Calu3 (cell line): ENCODE results near the gene FAM177A1. TPM values are rescaled to one million over a fixed set of nuclear protein-coding genes. Genes with fewer than 3 reads are reported as not detected.

Source experiments
- BruUV-seq: library from RNA; stranded (reverse); fragments of 400-500 nt; replicated peaks from 2 replicates; lab custom pipeline; 2021; lab: Mats Ljungman, UMichigan
- CTCF ChIA-PET: fragments of 300-600 bp; sonication (Branson Sonifier 250); formaldehyde crosslinking; loops from one replicate; lab custom pipeline; 2022; ENCODE audit warnings: antibody characterized with exemption; lab: Charles Lee
- DNase-seq: peaks from one replicate; pipeline ENCODE4 v3.0.0; 2022
- H3K27ac Mint-ChIP-seq: one replicate; pipeline ENCODE4 v1.8.0; 2022; ENCODE audit warnings: mixed read lengths; ENCODE audit not compliant: unreplicated experiment
- H3K27me3 Mint-ChIP-seq: one replicate; pipeline ENCODE4 v1.8.0; 2022; ENCODE audit warnings: mixed read lengths; ENCODE audit not compliant: unreplicated experiment
- H3K36me3 Mint-ChIP-seq: one replicate; pipeline ENCODE4 v1.8.0; 2022; ENCODE audit warnings: mild to moderate bottlenecking, moderate library complexity, mixed read lengths; ENCODE audit not compliant: insufficient read depth, unreplicated experiment
- H3K4me1 Mint-ChIP-seq: one replicate; pipeline ENCODE4 v1.8.0; 2022; ENCODE audit warnings: mild to moderate bottlenecking, low read depth, mixed read lengths; ENCODE audit not compliant: unreplicated experiment
- H3K4me3 Mint-ChIP-seq: one replicate; pipeline ENCODE4 v1.8.0; 2022; ENCODE audit warnings: mild to moderate bottlenecking, low read depth, moderate library complexity, mixed read lengths; ENCODE audit not compliant: unreplicated experiment
- H3K9me3 Mint-ChIP-seq: one replicate; pipeline ENCODE4 v1.8.0; 2022; ENCODE audit warnings: low read depth, mixed read lengths; ENCODE audit not compliant: unreplicated experiment
- intact Hi-C: fragments of 100-400 bp; cut with micrococcal nuclease; formaldehyde crosslinking; loops from one replicate; pipeline ENCODE4 v1.10.0; 2022; ENCODE audit not compliant: unreplicated experiment
- total RNA-seq: library from RNA; stranded (reverse); gene quantifications from 2 replicates; pipeline ENCODE4 v1.2.3, GENCODE V29; 2022
- TF ChIP-seq, protein P1 (sequence below): fragments of 200-600 bp; IDR thresholded peaks from one replicate; pipeline ENCODE4 v1.8.0; 2022; ENCODE audit warnings: antibody characterized with exemption; ENCODE audit not compliant: unreplicated experiment

FAM177A1 gene
- total RNA-seq, 1 experiment from 2014 or later = 48.4 TPM

DNA sequence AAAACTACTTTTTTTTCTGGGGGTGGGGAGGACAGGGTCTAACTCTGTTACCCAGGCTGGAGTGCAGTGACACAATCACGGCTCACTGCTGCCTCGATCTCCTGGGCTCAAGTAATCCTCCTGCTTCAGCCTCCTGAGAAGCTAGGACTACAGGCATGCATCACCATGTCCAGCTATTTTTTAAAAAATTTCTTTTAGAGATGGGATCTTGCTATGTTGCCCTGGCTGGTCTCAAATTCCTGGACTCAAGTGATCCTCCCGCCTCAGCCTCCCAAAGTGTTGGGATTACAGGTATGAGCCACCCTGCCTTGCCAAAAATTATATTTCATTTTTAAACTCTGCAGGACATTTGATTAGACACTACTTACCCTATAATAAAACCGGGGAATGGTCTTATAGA is 70.2 kb downstream of the FAM177A1 start:
- Mint-ChIP-seq H3K4me3 (no peak overlapping the region), H3K4me1 (no peaks in the 10 kb centered on the region), H3K27ac (no peak overlapping the region), H3K36me3 (peaks cover 26% of the 10 kb centered on the region), H3K9me3 (no peaks in the 10 kb centered on the region), H3K27me3 (no peaks in the 10 kb centered on the region)
- TF ChIP-seq, protein P1, sequence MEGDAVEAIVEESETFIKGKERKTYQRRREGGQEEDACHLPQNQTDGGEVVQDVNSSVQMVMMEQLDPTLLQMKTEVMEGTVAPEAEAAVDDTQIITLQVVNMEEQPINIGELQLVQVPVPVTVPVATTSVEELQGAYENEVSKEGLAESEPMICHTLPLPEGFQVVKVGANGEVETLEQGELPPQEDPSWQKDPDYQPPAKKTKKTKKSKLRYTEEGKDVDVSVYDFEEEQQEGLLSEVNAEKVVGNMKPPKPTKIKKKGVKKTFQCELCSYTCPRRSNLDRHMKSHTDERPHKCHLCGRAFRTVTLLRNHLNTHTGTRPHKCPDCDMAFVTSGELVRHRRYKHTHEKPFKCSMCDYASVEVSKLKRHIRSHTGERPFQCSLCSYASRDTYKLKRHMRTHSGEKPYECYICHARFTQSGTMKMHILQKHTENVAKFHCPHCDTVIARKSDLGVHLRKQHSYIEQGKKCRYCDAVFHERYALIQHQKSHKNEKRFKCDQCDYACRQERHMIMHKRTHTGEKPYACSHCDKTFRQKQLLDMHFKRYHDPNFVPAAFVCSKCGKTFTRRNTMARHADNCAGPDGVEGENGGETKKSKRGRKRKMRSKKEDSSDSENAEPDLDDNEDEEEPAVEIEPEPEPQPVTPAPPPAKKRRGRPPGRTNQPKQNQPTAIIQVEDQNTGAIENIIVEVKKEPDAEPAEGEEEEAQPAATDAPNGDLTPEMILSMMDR = no peak
- BruUV-seq = no TSS peak
- intact Hi-C loops = no loop called here
- CTCF ChIA-PET = no interaction called here
- DNase-seq = no peak

- H3K4me1 Mint-ChIP-seq = no peaks in the 10 kb centered on the region
- no peak overlapping the region for H3K4me3 Mint-ChIP-seq
- no peak overlapping the region for H3K27ac Mint-ChIP-seq
- no peaks in the 10 kb centered on the region for H3K27me3 Mint-ChIP-seq
- H3K36me3 Mint-ChIP-seq = peaks cover 29% of the 10 kb centered on the region
- intact Hi-C loops = no loop called here
- TF ChIP-seq, protein P1 = no peak
- no peak for DNase-seq
- no TSS peak for BruUV-seq
- CTCF ChIA-PET = interaction anchor here (0.7 kb wide), 1 partner anchor 476 kb away, joined by 5 read pairs; no protein-coding TSS in a partner anchor
- H3K9me3 Mint-ChIP-seq = no peaks in the 10 kb centered on the region
Measured at GRCh38 chr14:35117112-35117511, 71.0 kb downstream of the FAM177A1 start.

DNA sequence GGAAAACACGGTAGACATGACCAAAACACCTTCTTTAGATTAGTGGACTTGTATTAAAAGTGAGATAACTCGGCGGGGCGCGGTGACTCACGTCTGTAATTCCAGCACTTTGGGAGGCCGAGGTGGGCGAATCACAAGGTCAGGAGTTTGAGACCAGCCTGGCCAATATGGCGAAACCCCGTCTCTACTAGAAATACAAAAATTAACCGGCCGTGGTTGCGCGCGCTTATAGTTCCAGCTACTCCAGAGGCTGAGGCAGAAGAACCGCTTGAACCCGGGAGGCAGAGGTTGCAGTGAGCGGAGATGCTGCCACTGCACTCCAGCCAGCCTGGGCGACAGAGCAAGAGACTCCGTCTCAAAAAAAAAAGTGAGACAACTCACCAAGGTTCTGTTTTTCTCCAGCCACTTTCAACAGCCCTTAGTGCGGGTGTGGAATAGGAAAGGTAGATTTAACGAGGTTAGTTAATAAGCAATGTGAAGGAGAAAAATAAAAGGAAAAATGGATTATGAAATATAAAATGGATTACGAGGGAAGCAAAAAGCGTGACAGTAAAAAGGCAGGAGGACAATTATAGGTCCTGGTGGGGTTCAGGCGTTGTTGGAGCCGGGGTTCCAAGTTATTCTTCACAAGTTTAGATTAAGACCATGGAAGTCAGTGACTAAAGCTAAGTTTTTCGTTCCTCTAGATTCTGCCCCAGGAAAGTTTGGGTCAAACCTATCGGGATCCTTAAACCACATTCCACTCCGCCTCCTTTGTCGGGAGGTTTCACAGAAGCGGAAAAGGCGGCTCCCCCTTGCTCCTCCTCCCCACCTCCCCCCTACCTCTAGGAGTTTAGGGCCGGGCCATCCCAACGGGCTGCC is 75.2 kb downstream of the FAM177A1 start:
- BruUV-seq = TSS peak; percentile 50
- Mint-ChIP-seq H3K4me3 (peak overlapping the region; percentile 91), H3K9me3 (no peaks in the 10 kb centered on the region), H3K4me1 (peaks cover 18% of the 10 kb centered on the region), H3K27ac (peak overlapping the region; percentile 100), H3K36me3 (peaks cover 40% of the 10 kb centered on the region), H3K27me3 (no peaks in the 10 kb centered on the region)
- TF ChIP-seq, protein P1 = no peak
- peak; percentile 5 for DNase-seq
- CTCF ChIA-PET = interaction anchor here (1.1 kb wide), 1 partner anchor 39 kb away, joined by 4 read pairs; no protein-coding TSS in a partner anchor
- intact Hi-C loops = no loop called here

DNA sequence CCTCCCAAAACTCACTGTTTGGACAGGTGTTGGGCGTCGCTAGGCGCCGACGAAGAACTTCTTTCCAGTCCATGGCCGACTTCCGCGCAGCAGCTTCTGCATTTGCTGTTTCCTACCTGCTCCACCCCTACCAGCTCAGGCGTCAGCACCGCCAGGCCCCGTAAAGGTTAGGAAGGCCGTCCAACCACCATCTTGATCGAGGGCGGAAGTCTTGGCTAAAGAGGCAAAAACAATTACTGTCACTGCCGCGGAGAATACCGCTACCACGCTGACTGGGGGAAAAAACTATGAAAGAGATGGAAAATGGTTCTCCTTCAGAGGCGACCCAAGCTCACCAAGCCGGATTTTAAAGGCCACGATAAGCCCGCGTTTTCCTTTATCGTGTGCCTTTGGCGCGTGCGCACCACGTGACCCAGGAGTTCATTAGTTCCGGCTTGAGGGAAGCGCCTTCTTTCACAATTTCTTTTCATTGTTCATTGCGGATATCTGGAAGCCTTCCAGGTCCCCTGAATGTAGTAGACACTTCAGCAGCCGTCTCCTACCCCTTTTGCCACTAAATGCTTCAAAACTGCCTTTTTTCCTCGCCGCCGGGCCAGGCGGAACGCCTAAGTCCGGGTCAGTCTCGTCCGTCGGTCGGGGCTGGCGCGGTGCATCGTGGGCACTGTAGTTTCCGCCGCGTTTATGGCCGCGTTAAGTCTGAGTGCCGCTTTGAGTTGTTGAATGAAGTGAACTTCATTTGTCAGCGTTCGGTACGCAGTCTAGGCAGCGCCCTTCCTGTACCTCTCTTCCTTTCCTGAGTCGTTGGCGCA is 76.0 kb downstream of the FAM177A1 start, which contains the start of the genes PPP2R3C and PRORP:
TSS of gene PPP2R3C (minus strand) at position 104 of the 809 bp plus-strand sequence. CDS start at position 73, 31 bp downstream.
TSS of gene PRORP (plus strand) at position 666 of the 809 bp plus-strand sequence. CDS start 694 bp downstream, outside the sequence.
- CTCF ChIA-PET = interaction anchor here (1.1 kb wide), 1 partner anchor 38 kb away, joined by 4 read pairs; no protein-coding TSS in a partner anchor
- TF ChIP-seq, protein P1 = no peak
- H3K27me3 Mint-ChIP-seq = no peaks in the 10 kb centered on the region
- peak within 1 kb of the TSS; percentile 91 for H3K4me3 Mint-ChIP-seq
- H3K4me1 Mint-ChIP-seq = peaks cover 22% of the 10 kb centered on the region
- peaks cover 40% of the 10 kb centered on the region for H3K36me3 Mint-ChIP-seq
- BruUV-seq = no TSS peak
- no peaks in the 10 kb centered on the region for H3K9me3 Mint-ChIP-seq
- DNase-seq = peak; percentile 91
- intact Hi-C loops = no loop called here
- peak within 1 kb of the TSS; percentile 100 for H3K27ac Mint-ChIP-seq
